GM23248 (cell line): Measurements from ENCODE around the gene LOXL1.

Source experiments
- EZH2 ChIP-seq: fragments of 200-600 bp; sonication (generic); IDR thresholded peaks from 2 replicates; pipeline ENCODE4 v1.6.1; 2018; ENCODE audit warnings: antibody characterized with exemption, mild to moderate bottlenecking; ENCODE audit not compliant: insufficient read depth, poor library complexity, severe bottlenecking
- EZH2phosphoT487 ChIP-seq: fragments of 200-600 bp; sonication (generic); IDR thresholded peaks from 2 replicates; pipeline ENCODE4 v1.6.1; 2018; ENCODE audit warnings: antibody characterized with exemption, moderate library complexity, mild to moderate bottlenecking, low read depth; ENCODE audit not compliant: insufficient read depth

DNA sequence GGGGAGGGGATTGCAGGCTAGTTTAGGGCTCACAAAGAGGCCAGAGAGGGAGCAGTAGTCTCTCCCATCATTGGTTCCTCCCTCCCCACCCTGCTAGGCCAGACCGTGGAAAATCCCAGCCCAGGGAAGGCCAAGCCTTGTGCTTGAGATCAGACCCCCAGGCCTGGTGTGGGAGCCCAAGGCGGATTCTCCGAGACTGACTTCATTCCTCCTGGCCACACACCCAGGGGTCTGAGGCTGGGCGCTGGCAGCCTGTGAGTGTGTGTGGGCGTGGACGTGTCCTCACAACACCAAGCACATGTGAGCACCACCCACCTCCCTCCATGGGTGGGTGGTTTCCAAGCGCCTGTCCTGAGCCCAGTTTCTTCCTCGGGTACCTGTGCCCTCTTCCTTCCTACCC is 4.1 kb downstream of the LOXL1 start:
- no peak for TF ChIP-seq EZH2
- no peak for TF ChIP-seq EZH2phosphoT487
